HG03097 (cell line): ENCODE measurements around the gene HLA-DPA1.
A peak's percentile ranks its signal among the peaks of the same experiment; 100 is the strongest.

Experiments
- ATAC-seq: cut with Tn5 transposase; IDR thresholded peaks from one replicate; pipeline ENCODE4 v1.9.1; 2021; ENCODE audit not compliant: unreplicated experiment, low FRiP score

HLA-DPA1 gene

GRCh38 chr6:33019372-33019771, 54.1 kb downstream of the HLA-DPA1 start:
- ATAC-seq: peak; percentile 3

GRCh38 chr6:33018904-33019303, 54.5 kb downstream of the HLA-DPA1 start:
- ATAC-seq: peak; percentile 53

GRCh38 chr6:33018418-33018817, 55.0 kb downstream of the HLA-DPA1 start:
- ATAC-seq: no peak

- ATAC-seq: no peak
Measured at GRCh38 chr6:33017694-33018353, 55.6 kb downstream of the HLA-DPA1 start.

GRCh38 chr6:33017018-33017417, 56.4 kb downstream of the HLA-DPA1 start:
- ATAC-seq: no peak

GRCh38 chr6:33015798-33016197, 57.7 kb downstream of the HLA-DPA1 start:
- no peak for ATAC-seq

- ATAC-seq: no peak
Measured at GRCh38 chr6:33014841-33015634, 58.4 kb downstream of the HLA-DPA1 start.
